Pons (tissue), 1 donor: ENCODE data around the gene FBXL20.
"Not testable (repeated sequence)": the region's sequence is repeated elsewhere in the genome, so short reads cannot be mapped to it uniquely, and the experiment has no call there.

ENCODE experiments used
- DNase-seq: peaks from one replicate; pipeline ENCODE4 v3.0.0-alpha.2; 2016; ENCODE audit warnings: low spot score

The FBXL20 gene

GRCh38 chr17:39385040-39385439, 16.4 kb downstream of the FBXL20 start:
- no peak for DNase-seq

GRCh38 chr17:39380144-39380543, 21.3 kb downstream of the FBXL20 start:
- no peak for DNase-seq

- DNase-seq, result no peak
Observed at GRCh38 chr17:39376434-39376833, 25.0 kb downstream of the FBXL20 start.

- not testable (repeated sequence) for DNase-seq
Observed at GRCh38 chr17:39367805-39368204, 33.6 kb downstream of the FBXL20 start.

- no peak for DNase-seq
Observed at GRCh38 chr17:39365872-39366271, 35.6 kb downstream of the FBXL20 start.

GRCh38 chr17:39365242-39365641, 36.2 kb downstream of the FBXL20 start:
- no peak for DNase-seq

GRCh38 chr17:39364236-39365025, 37.0 kb downstream of the FBXL20 start:
- DNase-seq, result no peak

- no peak for DNase-seq
Observed at GRCh38 chr17:39361064-39361463, 40.4 kb downstream of the FBXL20 start.

- DNase-seq, result peak; percentile 84
Observed at GRCh38 chr17:39360537-39360936, 40.9 kb downstream of the FBXL20 start.

- no peak for DNase-seq
Observed at GRCh38 chr17:39359994-39360393, 41.4 kb downstream of the FBXL20 start.

- DNase-seq, result no peak
Observed at GRCh38 chr17:39357986-39358385, 43.4 kb downstream of the FBXL20 start.

GRCh38 chr17:39357488-39357887, 43.9 kb downstream of the FBXL20 start:
- DNase-seq, result no peak

GRCh38 chr17:39352986-39353385, 48.4 kb downstream of the FBXL20 start:
- DNase-seq, result no peak

GRCh38 chr17:39352511-39352910, 48.9 kb downstream of the FBXL20 start:
- DNase-seq, result no peak

- no peak for DNase-seq
Observed at GRCh38 chr17:39351508-39351907, 49.9 kb downstream of the FBXL20 start.

GRCh38 chr17:39349246-39349645, 52.2 kb downstream of the FBXL20 start:
- no peak for DNase-seq

- not testable (repeated sequence) for DNase-seq
Observed at GRCh38 chr17:39346863-39347262, 54.6 kb downstream of the FBXL20 start.

- no peak for DNase-seq
Observed at GRCh38 chr17:39341541-39341940, 59.9 kb downstream of the FBXL20 start.

- DNase-seq, result no peak
Observed at GRCh38 chr17:39340731-39341130, 60.7 kb downstream of the FBXL20 start.

- no peak for DNase-seq
Observed at GRCh38 chr17:39339272-39339671, 62.2 kb downstream of the FBXL20 start.

GRCh38 chr17:39337649-39338048, 63.8 kb downstream of the FBXL20 start:
- DNase-seq, result not testable (repeated sequence)

- peak; percentile 62 for DNase-seq
Observed at GRCh38 chr17:39335704-39336223, 65.7 kb downstream of the FBXL20 start.

GRCh38 chr17:39334008-39334744, 67.2 kb downstream of the FBXL20 start:
- DNase-seq, result not testable (repeated sequence)
